MCF 10A (cell line): ENCODE data around the gene TSC2. TPM values are rescaled to one million over a fixed set of nuclear protein-coding genes. Genes with fewer than 3 reads are reported as not detected.

ENCODE experiments used
- BruUV-seq: library from RNA; stranded (reverse); fragments of 400-500 nt; replicated peaks from 2 replicates; lab custom pipeline; 2021; lab: Mats Ljungman, UMichigan
- CTCF ChIA-PET: fragments of 300-600 bp; sonication (Branson Sonifier 250); formaldehyde crosslinking; extraction: SDS; loops from one replicate; lab custom pipeline; 2021; ENCODE audit warnings: antibody characterized with exemption, inconsistent platforms; lab: Yijun Ruan, JAX
- POLR2A ChIA-PET: fragments of 300-600, 350-650 bp; sonication (Branson Sonifier 250); formaldehyde crosslinking; extraction: SDS; loops from one replicate; lab custom pipeline; 2020; ENCODE audit warnings: antibody characterized with exemption, inconsistent platforms; lab: Yijun Ruan, JAX
- DNase-seq: peaks from one replicate; pipeline ENCODE4 v3.0.0-alpha.2; 2018; ENCODE audit not compliant: unreplicated experiment
- H3K27ac Mint-ChIP-seq: one replicate; pipeline ENCODE4 v1.8.0; 2022; ENCODE audit warnings: mild to moderate bottlenecking, low read depth, mixed read lengths; ENCODE audit not compliant: unreplicated experiment
- H3K27me3 Mint-ChIP-seq: one replicate; pipeline ENCODE4 v1.8.0; 2022; ENCODE audit warnings: mixed read lengths; ENCODE audit not compliant: insufficient read depth, unreplicated experiment
- H3K36me3 Mint-ChIP-seq: one replicate; pipeline ENCODE4 v1.8.0; 2022; ENCODE audit warnings: mild to moderate bottlenecking, moderate library complexity, mixed read lengths; ENCODE audit not compliant: insufficient read depth, unreplicated experiment
- H3K4me1 Mint-ChIP-seq: one replicate; pipeline ENCODE4 v1.8.0; 2022; ENCODE audit warnings: mixed read lengths; ENCODE audit not compliant: insufficient read depth, unreplicated experiment
- H3K4me3 Mint-ChIP-seq: one replicate; pipeline ENCODE4 v1.8.0; 2022; ENCODE audit warnings: mild to moderate bottlenecking, moderate library complexity, mixed read lengths; ENCODE audit not compliant: unreplicated experiment
- H3K9me3 Mint-ChIP-seq: one replicate; pipeline ENCODE4 v1.8.0; 2022; ENCODE audit warnings: mixed read lengths; ENCODE audit not compliant: unreplicated experiment
- intact Hi-C: fragments of 100-400 bp; cut with micrococcal nuclease; formaldehyde crosslinking; loops from 2 replicates; pipeline ENCODE4 v1.14.1; 2022
- total RNA-seq: library from RNA; stranded (reverse); gene quantifications from 2 replicates; pipeline ENCODE4 v1.2.3, GENCODE V29; 2022
- TF ChIP-seq, protein P1 (sequence below): fragments of 200-600 bp; IDR thresholded peaks from one replicate; pipeline ENCODE4 v1.8.0; 2022; ENCODE audit warnings: antibody characterized with exemption, mild to moderate bottlenecking; ENCODE audit not compliant: unreplicated experiment

Gene TSC2
- total RNA-seq, 1 experiment from 2014 or later = 99.8 TPM

DNA sequence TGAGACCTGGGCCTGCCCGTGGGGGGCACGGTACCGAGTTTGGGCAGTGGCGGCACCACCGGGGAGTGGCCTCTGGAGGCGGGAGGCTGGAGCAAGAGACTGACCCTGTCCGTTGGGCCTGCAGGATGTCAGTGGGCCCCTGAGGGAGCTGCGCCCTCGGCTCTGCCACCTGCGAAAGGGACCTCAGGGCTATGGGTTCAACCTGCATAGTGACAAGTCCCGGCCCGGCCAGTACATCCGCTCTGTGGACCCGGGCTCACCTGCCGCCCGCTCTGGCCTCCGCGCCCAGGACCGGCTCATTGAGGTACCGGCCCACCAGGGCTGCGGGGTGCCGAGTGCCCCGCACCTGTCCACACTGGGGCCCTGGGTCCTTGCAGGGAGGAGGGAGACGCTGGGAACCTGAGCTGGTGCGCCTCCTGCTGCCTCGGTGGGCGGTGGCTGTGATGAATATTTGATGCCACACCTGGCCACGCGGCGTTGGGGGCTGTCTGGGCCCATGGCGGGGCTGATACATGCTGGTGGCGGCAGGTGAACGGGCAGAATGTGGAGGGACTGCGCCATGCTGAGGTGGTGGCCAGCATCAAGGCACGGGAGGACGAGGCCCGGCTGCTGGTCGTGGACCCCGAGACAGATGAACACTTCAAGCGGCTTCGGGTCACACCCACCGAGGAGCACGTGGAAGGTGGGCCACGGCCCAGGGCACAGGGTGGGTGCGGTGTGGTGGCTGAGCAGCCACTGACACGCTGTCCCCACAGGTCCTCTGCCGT is 11.4 kb upstream of the TSC2 start:
- Mint-ChIP-seq H3K4me3 (no peak overlapping the region), H3K27ac (no peak overlapping the region), H3K9me3 (no peaks in the 10 kb centered on the region), H3K27me3 (no peaks in the 10 kb centered on the region), H3K4me1 (no peaks in the 10 kb centered on the region), H3K36me3 (no peaks in the 10 kb centered on the region)
- POLR2A ChIA-PET = no interaction called here
- CTCF ChIA-PET = interaction anchor here (0.8 to 1.2 kb wide), 2 partner anchors 9 to 19 kb away, joined by 3 to 6 read pairs; no protein-coding TSS in a partner anchor
- DNase-seq = no peak
- TF ChIP-seq, protein P1, sequence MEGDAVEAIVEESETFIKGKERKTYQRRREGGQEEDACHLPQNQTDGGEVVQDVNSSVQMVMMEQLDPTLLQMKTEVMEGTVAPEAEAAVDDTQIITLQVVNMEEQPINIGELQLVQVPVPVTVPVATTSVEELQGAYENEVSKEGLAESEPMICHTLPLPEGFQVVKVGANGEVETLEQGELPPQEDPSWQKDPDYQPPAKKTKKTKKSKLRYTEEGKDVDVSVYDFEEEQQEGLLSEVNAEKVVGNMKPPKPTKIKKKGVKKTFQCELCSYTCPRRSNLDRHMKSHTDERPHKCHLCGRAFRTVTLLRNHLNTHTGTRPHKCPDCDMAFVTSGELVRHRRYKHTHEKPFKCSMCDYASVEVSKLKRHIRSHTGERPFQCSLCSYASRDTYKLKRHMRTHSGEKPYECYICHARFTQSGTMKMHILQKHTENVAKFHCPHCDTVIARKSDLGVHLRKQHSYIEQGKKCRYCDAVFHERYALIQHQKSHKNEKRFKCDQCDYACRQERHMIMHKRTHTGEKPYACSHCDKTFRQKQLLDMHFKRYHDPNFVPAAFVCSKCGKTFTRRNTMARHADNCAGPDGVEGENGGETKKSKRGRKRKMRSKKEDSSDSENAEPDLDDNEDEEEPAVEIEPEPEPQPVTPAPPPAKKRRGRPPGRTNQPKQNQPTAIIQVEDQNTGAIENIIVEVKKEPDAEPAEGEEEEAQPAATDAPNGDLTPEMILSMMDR = no peak
- no TSS peak for BruUV-seq
- intact Hi-C loops = no loop called here

DNA sequence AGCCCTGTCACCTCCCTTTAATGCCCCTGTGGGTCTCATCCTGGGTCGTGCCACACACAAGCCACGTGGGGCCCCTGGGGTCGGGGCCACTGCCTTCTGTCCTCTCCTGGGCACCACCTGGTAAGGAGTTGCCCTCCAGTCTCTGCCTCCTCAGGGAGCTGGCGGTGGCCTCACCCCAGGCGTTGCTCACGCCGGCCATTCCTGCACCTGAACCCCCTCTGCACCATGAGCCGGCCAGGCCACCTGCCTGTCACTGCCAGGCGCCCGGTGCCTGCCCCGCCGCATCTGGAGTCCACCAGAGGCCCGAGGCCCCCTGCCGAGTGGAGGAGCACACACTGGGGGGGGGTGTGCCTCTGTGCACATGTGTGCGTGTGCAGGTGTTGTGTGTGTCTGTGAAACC is 10.7 kb upstream of the TSC2 start:
- Mint-ChIP-seq H3K27ac (no peak overlapping the region), H3K27me3 (no peaks in the 10 kb centered on the region), H3K9me3 (no peaks in the 10 kb centered on the region), H3K36me3 (no peaks in the 10 kb centered on the region), H3K4me3 (no peak overlapping the region), H3K4me1 (no peaks in the 10 kb centered on the region)
- BruUV-seq = no TSS peak
- intact Hi-C loops = no loop called here
- CTCF ChIA-PET = no interaction called here
- TF ChIP-seq, protein P1 = no peak
- DNase-seq = no peak
- POLR2A ChIA-PET = interaction anchor here (0.7 kb wide), 1 partner anchor 226 kb away, joined by 4 read pairs; no protein-coding TSS in a partner anchor

DNA sequence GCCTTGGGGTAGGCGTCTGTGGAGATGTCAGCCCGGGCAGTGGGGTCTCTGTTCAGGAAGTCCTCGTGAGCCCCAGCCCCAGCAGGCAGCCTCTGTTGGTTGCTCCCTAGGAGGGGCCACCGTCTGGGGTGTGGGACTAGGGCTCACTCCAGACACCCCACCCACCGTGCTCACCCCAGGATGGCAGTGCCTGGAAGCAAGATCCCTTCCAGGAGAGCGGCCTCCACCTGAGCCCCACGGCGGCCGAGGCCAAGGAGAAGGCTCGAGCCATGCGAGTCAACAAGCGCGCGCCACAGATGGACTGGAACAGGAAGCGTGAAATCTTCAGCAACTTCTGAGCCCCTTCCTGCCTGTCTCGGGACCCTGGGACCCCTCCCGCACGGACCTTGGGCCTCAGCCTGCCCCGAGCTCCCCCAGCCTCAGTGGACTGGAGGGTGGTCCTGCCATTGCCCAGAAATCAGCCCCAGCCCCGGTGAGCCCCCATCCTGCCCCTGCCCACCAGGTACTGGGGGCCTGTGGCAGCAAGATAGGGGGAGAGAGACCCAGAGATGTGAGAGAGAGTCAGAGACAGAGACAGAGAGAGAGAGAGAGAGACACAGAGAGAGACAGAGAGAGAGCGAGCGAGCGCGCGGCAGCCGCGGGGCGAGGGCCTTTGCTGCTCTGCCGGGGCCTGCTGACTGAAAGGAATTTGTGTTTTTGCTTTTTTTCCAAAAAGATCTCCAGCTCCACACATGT is 10.0 kb upstream of the TSC2 start:
- Mint-ChIP-seq H3K4me1 (no peaks in the 10 kb centered on the region), H3K9me3 (no peaks in the 10 kb centered on the region), H3K27me3 (no peaks in the 10 kb centered on the region), H3K36me3 (no peaks in the 10 kb centered on the region), H3K27ac (no peak overlapping the region), H3K4me3 (no peak overlapping the region)
- CTCF ChIA-PET = no interaction called here
- intact Hi-C loops = no loop called here
- POLR2A ChIA-PET = interaction anchor here (0.7 to 0.8 kb wide), 2 partner anchors 118 to 226 kb away, joined by 3 to 4 read pairs; partner anchors contain the start of gene TRAF7
- no peak for DNase-seq
- no TSS peak for BruUV-seq
- TF ChIP-seq, protein P1 = no peak
